A673 (cell line): ENCODE measurements around the gene RHBG. TPM values are rescaled to one million over a fixed set of nuclear protein-coding genes. Genes with fewer than 3 reads are reported as not detected.

Experiments used
- BruUV-seq: library from RNA; stranded (reverse); fragments of 400-500 nt; replicated peaks from 2 replicates; lab custom pipeline; 2021; lab: Mats Ljungman, UMichigan
- CTCF ChIA-PET: fragments of 300-600 bp; sonication (Branson Sonifier 250); formaldehyde crosslinking; loops from one replicate; lab custom pipeline; 2022; ENCODE audit warnings: antibody characterized with exemption; lab: Charles Lee
- POLR2A ChIA-PET: fragments of 300-600 bp; sonication (Branson Sonifier 250); formaldehyde crosslinking; loops from one replicate; lab custom pipeline; 2022; ENCODE audit warnings: antibody characterized with exemption; ENCODE audit not compliant: low non-redundant PET; lab: Charles Lee
- DNase-seq: peaks from one replicate; pipeline ENCODE4 v3.0.0-alpha.2; 2015; ENCODE audit warnings: low spot score
- H3K27ac ChIP-seq: fragments of 200-600 bp; sonication (generic); 2 replicates; pipeline ENCODE4 v1.5.1; 2016; ENCODE audit warnings: mixed run types, low read depth, mild to moderate bottlenecking, mixed read lengths, antibody characterized with exemption, low read length; ENCODE audit not compliant: poor library complexity, severe bottlenecking
- H3K27me3 ChIP-seq: fragments of 200-600 bp; sonication (generic); replicated peaks from 2 replicates; pipeline ENCODE4 v1.6.1; 2017; ENCODE audit warnings: mixed run types, low read depth, mild to moderate bottlenecking, mixed read lengths, antibody characterized with exemption, low read length; ENCODE audit not compliant: insufficient read depth, poor library complexity
- H3K36me3 ChIP-seq: fragments of 200-600 bp; sonication (generic); 2 replicates; pipeline ENCODE4 v1.6.1; 2016; ENCODE audit warnings: mixed run types, mild to moderate bottlenecking, mixed read lengths, antibody characterized with exemption, low read length; ENCODE audit not compliant: insufficient read depth, poor library complexity, severe bottlenecking
- H3K4me1 ChIP-seq: fragments of 200-600 bp; sonication (generic); 2 replicates; pipeline ENCODE4 v1.6.1; 2017; ENCODE audit warnings: mixed run types, mild to moderate bottlenecking, mixed read lengths, antibody characterized with exemption, low read length; ENCODE audit not compliant: insufficient read depth, poor library complexity, severe bottlenecking
- H3K4me3 ChIP-seq: fragments of 200-600 bp; sonication (generic); 2 replicates; pipeline ENCODE4 v1.5.1; 2016; ENCODE audit warnings: low read depth, mixed run types, mild to moderate bottlenecking, mixed read lengths, low read length; ENCODE audit not compliant: poor library complexity, severe bottlenecking
- H3K9me3 ChIP-seq: fragments of 200-600 bp; sonication (generic); 2 replicates; pipeline ENCODE4 v1.6.1; 2016; ENCODE audit warnings: mixed run types, low read depth, mild to moderate bottlenecking, mixed read lengths, antibody characterized with exemption, low read length; ENCODE audit not compliant: poor library complexity, severe bottlenecking
- EZH2 ChIP-seq: fragments of 200-600 bp; sonication (generic); IDR thresholded peaks from 2 replicates; pipeline ENCODE4 v1.6.1; 2017; ENCODE audit warnings: borderline replicate concordance, low read depth, mild to moderate bottlenecking, mixed read lengths, antibody characterized with exemption, low read length; ENCODE audit not compliant: poor library complexity, severe bottlenecking
- intact Hi-C: fragments of 100-400 bp; cut with micrococcal nuclease; formaldehyde crosslinking; loops from one replicate; pipeline ENCODE4 v1.10.0; 2022; ENCODE audit not compliant: unreplicated experiment
- total RNA-seq: library from RNA; stranded (reverse); gene quantifications from 2 replicates; pipeline ENCODE4 v1.2.3, GENCODE V29; 2021
- TF ChIP-seq, protein P1 (sequence below): fragments of 300-800, 200-600 bp; sonication (generic); conservative IDR thresholded peaks from 2 replicates; pipeline ENCODE4 v1.5.1; 2017; ENCODE audit warnings: low read depth, mild to moderate bottlenecking, antibody characterized with exemption, low read length, moderate library complexity, mixed read lengths

Gene RHBG
- total RNA-seq, 1 experiment from 2014 or later: not detected

DNA sequence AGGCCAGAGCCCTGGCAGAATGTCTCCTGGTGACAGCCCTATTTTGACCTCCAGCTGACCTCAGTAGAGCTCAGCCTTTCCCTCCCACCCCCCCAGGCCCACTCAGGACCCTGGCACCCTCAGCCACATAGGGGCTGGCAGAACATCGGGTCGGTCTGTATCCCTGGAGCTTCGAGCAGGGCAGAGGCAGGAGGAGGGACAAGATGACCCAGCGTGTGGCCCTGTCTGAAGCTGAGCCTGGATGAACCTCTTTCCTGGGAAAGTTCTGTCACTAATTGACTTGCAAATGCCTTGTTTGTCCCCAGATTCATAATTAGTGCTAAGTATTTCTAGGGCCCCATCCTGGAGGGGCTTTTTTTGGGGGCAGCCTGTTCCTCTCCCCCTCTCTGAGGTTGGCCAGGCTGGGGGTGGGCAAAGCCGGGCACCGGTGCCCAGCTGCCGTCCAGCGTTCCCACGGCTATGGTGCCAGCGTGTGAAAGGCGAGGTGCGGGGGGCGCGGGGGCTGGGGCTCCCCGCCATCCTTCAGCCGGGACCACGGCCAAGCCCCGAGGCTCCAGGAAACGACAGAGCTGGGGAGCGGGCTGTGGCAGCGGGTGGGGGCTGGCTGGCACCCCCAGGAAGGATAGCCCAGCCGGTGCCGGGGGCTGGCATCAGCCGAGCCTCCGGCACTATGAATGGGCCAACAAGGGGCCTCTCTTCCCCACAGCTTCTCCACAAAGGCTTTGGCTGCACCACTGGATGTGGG, 31.4 kb downstream of the RHBG start:
- no peak overlapping the region for H3K4me3 ChIP-seq
- no TSS peak for BruUV-seq
- no peaks in the 10 kb centered on the region for H3K4me1 ChIP-seq
- no peak for DNase-seq
- peaks cover 13% of the 10 kb centered on the region for H3K27me3 ChIP-seq
- no peaks in the 10 kb centered on the region for H3K36me3 ChIP-seq
- H3K9me3 ChIP-seq: no peaks in the 10 kb centered on the region
- ChIA-PET CTCF (no interaction called here), POLR2A (no interaction called here)
- intact Hi-C loops: no loop called here
- H3K27ac ChIP-seq: no peak overlapping the region
- TF ChIP-seq EZH2: no peak
- TF ChIP-seq, protein P1, sequence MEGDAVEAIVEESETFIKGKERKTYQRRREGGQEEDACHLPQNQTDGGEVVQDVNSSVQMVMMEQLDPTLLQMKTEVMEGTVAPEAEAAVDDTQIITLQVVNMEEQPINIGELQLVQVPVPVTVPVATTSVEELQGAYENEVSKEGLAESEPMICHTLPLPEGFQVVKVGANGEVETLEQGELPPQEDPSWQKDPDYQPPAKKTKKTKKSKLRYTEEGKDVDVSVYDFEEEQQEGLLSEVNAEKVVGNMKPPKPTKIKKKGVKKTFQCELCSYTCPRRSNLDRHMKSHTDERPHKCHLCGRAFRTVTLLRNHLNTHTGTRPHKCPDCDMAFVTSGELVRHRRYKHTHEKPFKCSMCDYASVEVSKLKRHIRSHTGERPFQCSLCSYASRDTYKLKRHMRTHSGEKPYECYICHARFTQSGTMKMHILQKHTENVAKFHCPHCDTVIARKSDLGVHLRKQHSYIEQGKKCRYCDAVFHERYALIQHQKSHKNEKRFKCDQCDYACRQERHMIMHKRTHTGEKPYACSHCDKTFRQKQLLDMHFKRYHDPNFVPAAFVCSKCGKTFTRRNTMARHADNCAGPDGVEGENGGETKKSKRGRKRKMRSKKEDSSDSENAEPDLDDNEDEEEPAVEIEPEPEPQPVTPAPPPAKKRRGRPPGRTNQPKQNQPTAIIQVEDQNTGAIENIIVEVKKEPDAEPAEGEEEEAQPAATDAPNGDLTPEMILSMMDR: no peak

DNA sequence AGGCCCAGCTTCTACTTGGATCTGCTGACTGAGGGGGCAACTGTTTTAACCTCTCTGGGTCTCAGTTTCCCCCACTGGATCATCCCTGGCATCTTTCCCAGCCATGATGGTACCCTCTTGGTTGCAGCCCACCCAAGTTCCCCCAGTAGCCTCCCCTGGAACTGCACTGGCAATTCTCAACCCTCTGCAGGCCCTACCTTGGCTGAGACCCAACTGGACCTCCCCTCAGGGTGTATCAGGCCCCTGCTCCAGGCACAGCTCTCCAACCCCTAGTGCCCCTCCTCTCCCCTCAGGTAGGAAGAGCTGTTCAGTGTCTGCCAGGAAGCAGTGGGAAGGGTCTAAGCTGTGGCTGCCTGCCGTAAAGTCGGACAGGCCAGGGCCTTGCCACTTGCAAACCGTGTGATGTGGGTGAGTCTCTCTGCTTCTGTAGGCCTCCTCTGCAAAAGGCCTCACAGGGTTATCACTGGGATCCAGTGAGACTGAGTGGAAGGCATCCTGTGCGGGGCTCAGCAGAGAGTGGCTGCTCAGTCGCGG, 32.1 kb downstream of the RHBG start:
- no TSS peak for BruUV-seq
- H3K4me3 ChIP-seq: no peak overlapping the region
- H3K4me1 ChIP-seq: no peaks in the 10 kb centered on the region
- peaks cover 13% of the 10 kb centered on the region for H3K27me3 ChIP-seq
- intact Hi-C loops: no loop called here
- no peak overlapping the region for H3K27ac ChIP-seq
- H3K9me3 ChIP-seq: no peaks in the 10 kb centered on the region
- POLR2A ChIA-PET: no interaction called here
- DNase-seq: no peak
- CTCF ChIA-PET: no interaction called here
- no peaks in the 10 kb centered on the region for H3K36me3 ChIP-seq
- TF ChIP-seq, protein P1: no peak
- TF ChIP-seq EZH2: no peak

DNA sequence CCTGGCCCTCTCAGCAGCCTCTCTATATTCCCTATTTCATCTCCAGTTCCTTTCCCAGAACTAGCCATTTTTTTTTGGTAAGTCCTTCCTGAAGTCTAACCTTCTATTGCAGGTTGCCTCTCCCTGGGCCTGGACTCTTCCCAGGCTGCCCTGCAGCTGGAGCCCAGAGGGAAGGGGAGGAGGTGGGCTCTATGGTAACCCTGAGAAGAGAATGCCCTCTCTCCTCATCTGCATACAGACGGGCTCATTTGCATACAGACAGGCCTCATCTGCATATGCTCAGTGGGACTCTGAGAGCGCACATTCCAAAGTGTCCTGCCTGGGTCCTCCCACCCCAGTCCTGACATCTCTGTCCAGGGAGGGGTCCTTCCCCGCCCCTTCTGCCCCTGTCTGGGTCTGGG, 32.7 kb downstream of the RHBG start:
- TF ChIP-seq EZH2: no peak
- TF ChIP-seq, protein P1: no peak
- no peaks in the 10 kb centered on the region for H3K4me1 ChIP-seq
- ChIA-PET CTCF (no interaction called here), POLR2A (no interaction called here)
- no peaks in the 10 kb centered on the region for H3K9me3 ChIP-seq
- intact Hi-C loops: loop anchor here (2.0 kb wide), 1 partner anchor 15 kb away; no protein-coding TSS in a partner anchor
- H3K27me3 ChIP-seq: peaks cover 15% of the 10 kb centered on the region
- H3K4me3 ChIP-seq: no peak overlapping the region
- BruUV-seq: no TSS peak
- no peaks in the 10 kb centered on the region for H3K36me3 ChIP-seq
- DNase-seq: no peak
- H3K27ac ChIP-seq: no peak overlapping the region
